RWPE2 (cell line): Measurements from ENCODE around the gene PLPP2.
A peak's percentile ranks its signal among the peaks of the same experiment; 100 is the strongest.

Source experiments
- ATAC-seq: fragments of 200-7000 bp; cut with Tn5 transposase; 3 replicates; pipeline ENCODE4 v1.9.1; 2021; ENCODE audit warnings: low read depth
- DNase-seq: peaks from one replicate; pipeline ENCODE4 v3.0.0-alpha.2; 2020; ENCODE audit warnings: low spot score
- H3K27ac ChIP-seq: fragments of 450-650 bp; 2 replicates; pipeline ENCODE4 v1.5.1; 2017; ENCODE audit warnings: mild to moderate bottlenecking; ENCODE audit not compliant: poor library complexity, severe bottlenecking
- H3K27me3 ChIP-seq: fragments of 250-450 bp; sonication (Bioruptor Pico); 2 replicates; pipeline ENCODE4 v1.5.1; 2021; ENCODE audit warnings: mild to moderate bottlenecking, moderate library complexity; ENCODE audit not compliant: insufficient read depth, poor library complexity, severe bottlenecking
- H3K36me3 ChIP-seq: fragments of 250-450 bp; sonication (Bioruptor Pico); 2 replicates; pipeline ENCODE4 v1.5.1; 2020; ENCODE audit warnings: low read depth, mild to moderate bottlenecking, moderate library complexity
- H3K4me1 ChIP-seq: fragments of 250-450 bp; sonication (Bioruptor Pico); 2 replicates; pipeline ENCODE4 v1.5.1; 2021; ENCODE audit warnings: mild to moderate bottlenecking, moderate library complexity; ENCODE audit not compliant: insufficient read depth, poor library complexity, severe bottlenecking
- H3K4me3 ChIP-seq: fragments of 250-450 bp; sonication (Bioruptor Pico); 2 replicates; pipeline ENCODE4 v1.5.1; 2021; ENCODE audit warnings: mild to moderate bottlenecking, moderate library complexity; ENCODE audit not compliant: severe bottlenecking
- H3K9me3 ChIP-seq: fragments of 250-450 bp; sonication (Bioruptor Pico); 2 replicates; pipeline ENCODE4 v1.5.1; 2021; ENCODE audit warnings: mild to moderate bottlenecking, moderate library complexity; ENCODE audit not compliant: severe bottlenecking
- TF ChIP-seq, protein P1 (sequence below): fragments of 450-650 bp; IDR thresholded peaks from one replicate; pipeline ENCODE4 v1.5.1; 2017; ENCODE audit warnings: mild to moderate bottlenecking, moderate library complexity; ENCODE audit not compliant: poor library complexity, severe bottlenecking

PLPP2 gene

DNA sequence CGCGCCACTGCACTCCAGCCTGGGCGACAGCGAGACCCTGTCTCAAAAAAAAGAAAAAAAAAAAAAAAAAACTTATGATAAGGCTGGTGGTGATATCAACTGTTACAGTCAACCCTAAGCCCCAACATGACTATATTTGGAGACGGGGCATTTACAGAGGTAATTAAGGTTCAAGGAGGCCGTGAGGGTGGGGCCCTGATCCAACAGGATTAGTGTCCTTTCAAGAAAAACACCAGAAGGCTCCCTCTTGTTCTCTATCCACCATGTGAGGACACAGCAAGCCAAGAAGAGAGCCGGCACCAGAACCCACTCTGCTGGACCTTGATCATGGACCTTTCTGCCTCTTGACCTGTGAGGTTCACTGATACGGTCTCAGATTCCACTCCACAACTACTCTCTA is 39.3 kb upstream of the PLPP2 start:
- Histone ChIP-seq H3K27me3 (no peaks in the 10 kb centered on the region), H3K4me1 (no peaks in the 10 kb centered on the region), H3K27ac (no peak overlapping the region), H3K9me3 (no peaks in the 10 kb centered on the region), H3K36me3 (peaks cover 73% of the 10 kb centered on the region), H3K4me3 (no peak overlapping the region)
- DNase-seq: peak; percentile 3
- TF ChIP-seq, protein P1, sequence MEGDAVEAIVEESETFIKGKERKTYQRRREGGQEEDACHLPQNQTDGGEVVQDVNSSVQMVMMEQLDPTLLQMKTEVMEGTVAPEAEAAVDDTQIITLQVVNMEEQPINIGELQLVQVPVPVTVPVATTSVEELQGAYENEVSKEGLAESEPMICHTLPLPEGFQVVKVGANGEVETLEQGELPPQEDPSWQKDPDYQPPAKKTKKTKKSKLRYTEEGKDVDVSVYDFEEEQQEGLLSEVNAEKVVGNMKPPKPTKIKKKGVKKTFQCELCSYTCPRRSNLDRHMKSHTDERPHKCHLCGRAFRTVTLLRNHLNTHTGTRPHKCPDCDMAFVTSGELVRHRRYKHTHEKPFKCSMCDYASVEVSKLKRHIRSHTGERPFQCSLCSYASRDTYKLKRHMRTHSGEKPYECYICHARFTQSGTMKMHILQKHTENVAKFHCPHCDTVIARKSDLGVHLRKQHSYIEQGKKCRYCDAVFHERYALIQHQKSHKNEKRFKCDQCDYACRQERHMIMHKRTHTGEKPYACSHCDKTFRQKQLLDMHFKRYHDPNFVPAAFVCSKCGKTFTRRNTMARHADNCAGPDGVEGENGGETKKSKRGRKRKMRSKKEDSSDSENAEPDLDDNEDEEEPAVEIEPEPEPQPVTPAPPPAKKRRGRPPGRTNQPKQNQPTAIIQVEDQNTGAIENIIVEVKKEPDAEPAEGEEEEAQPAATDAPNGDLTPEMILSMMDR: no peak
- ATAC-seq: no peak

DNA sequence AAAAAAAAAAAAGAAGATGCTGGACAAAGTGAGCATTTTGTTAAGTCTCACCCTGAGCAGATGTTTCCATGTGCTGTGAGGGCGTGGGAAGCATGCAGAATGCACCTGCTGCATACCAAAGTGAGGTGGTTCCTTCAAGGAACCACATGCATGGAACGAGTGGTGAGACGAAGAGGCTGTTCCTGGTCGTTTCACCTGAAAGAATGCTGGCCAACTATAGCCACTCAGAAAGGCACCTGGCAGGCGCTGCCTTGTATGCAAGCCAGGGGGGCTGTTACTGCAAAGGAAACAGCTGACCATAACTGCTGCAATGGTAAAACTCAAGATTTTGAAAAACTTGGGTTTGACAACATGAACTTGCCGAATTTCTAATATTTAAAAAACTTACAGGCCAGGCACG is 38.7 kb upstream of the PLPP2 start:
- H3K36me3 ChIP-seq: peaks cover 76% of the 10 kb centered on the region
- H3K4me3 ChIP-seq: no peak overlapping the region

DNA sequence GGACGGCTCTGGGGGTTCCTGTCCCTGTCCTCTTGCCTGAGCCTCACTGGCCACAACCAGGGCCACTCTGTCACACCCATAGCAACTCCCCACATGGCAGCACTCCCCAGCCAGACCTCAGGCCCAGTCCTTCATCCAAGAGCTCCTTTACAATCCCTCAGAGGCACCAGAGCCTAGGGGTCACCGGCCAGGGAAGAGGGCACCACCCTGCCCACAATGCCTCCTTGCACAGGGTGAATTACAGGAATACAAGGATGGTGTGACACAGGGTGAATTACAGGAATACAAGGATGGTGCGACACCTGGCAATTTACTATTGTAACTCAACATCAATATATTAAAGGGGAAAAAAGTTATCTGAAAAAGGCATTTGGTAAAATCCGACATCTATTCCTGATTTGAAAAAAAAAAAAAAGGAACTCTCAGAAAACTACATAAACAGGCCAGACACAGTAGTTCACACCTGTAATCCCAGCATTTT is 36.9 kb upstream of the PLPP2 start:
- Histone ChIP-seq H3K4me1 (no peaks in the 10 kb centered on the region), H3K9me3 (no peaks in the 10 kb centered on the region), H3K36me3 (peaks cover 71% of the 10 kb centered on the region), H3K4me3 (no peak overlapping the region), H3K27ac (no peak overlapping the region), H3K27me3 (no peaks in the 10 kb centered on the region)
- ATAC-seq: no peak
- TF ChIP-seq, protein P1: no peak
- peak; percentile 21 for DNase-seq

More for the DNA sequence above, 38.7 kb upstream of the PLPP2 start:
- ATAC-seq (no peak), DNase-seq (peak; percentile 4)
- Histone ChIP-seq H3K4me1 (no peaks in the 10 kb centered on the region), H3K27ac (no peak overlapping the region), H3K9me3 (no peaks in the 10 kb centered on the region), H3K27me3 (no peaks in the 10 kb centered on the region)
- TF ChIP-seq, protein P1: no peak

DNA sequence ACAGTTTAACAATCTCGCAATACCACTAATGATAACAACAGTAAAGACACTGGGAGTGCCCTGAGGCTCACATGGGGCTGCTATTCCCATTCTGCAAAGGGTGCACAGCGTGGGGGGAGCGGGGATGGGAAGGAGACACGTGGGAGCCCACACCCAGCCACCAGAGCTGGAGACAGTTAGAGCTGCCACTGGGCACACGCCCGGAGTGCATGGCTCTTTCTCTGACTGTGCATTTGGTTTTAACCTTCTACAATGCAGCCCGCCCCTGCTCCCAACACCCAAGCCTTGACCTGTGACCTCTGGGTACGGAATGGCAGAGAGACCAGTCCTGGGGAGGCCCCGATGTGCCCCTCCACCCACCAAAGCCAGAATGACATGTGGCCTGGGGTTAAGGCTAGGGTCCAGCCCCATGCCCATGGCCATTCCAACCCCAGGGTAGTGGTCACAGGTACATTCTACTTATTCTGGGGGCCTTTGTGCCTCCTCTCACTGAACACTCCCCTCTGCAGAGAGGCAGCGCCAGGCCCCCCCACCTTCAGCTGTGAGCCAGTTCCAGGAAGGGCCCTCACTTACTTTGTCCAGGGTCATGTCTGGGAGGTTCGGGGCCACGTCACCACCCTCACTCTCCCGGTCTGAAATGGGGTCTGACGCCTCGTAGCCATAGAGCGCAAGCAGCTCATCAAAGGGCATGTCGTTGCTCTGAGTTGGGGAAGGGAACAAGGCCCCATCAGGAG is 36.3 kb upstream of the PLPP2 start:
- Histone ChIP-seq H3K27ac (no peak overlapping the region), H3K36me3 (peaks cover 72% of the 10 kb centered on the region)

More for the DNA sequence above, 36.3 kb upstream of the PLPP2 start:
- TF ChIP-seq, protein P1: no peak
- peak; percentile 28 for DNase-seq
- no peaks in the 10 kb centered on the region for H3K4me1 ChIP-seq
- no peaks in the 10 kb centered on the region for H3K27me3 ChIP-seq
- ATAC-seq: no peak
- no peaks in the 10 kb centered on the region for H3K9me3 ChIP-seq
- H3K4me3 ChIP-seq: no peak overlapping the region
